CD4-positive, alpha-beta T cell treated with Interleukin-15 for 1 hour (primary cell): ENCODE measurements around the gene KIF3A.

Experiments
- DNase-seq: peaks from one replicate; pipeline ENCODE4 v3.0.0-alpha.2; 2020

The KIF3A gene

GRCh38 chr5:132675936-132676689, 61.2 kb downstream of the KIF3A start:
- DNase-seq: no peak

GRCh38 chr5:132674671-132675506, 62.5 kb downstream of the KIF3A start:
- DNase-seq: no peak

- no peak for DNase-seq
These were observed 63.3 kb downstream of the KIF3A start, which contains the start of gene IL4 for GRCh38 chr5:132673939-132674630. IL4 (plus strand) TSS chr5:132673989; CDS start chr5:132674051, 62 bp downstream.

- DNase-seq: no peak
These were observed 63.9 kb downstream of the KIF3A start for GRCh38 chr5:132673488-132673887.

DNA sequence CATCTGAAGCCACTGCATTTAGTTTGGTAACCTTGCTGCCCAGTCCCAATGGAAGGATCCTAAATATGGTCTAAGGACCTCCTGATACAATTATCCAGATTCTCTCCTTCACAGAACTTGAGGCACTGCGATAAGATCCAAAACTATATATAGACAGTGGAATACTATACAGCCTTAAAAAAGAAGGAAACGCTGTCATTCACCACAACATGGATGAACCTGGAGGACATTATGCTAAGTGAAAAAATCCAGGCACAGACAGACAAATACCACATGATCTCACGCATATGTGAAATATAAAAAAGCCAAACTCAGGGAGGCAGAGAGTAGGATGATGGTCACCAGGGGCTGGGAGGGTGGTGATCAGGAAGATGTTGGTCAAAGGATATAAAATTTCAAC, 66.3 kb downstream of the KIF3A start:
- DNase-seq: no peak

- DNase-seq: no peak
These were observed 67.1 kb downstream of the KIF3A start for GRCh38 chr5:132669966-132670882.

DNA sequence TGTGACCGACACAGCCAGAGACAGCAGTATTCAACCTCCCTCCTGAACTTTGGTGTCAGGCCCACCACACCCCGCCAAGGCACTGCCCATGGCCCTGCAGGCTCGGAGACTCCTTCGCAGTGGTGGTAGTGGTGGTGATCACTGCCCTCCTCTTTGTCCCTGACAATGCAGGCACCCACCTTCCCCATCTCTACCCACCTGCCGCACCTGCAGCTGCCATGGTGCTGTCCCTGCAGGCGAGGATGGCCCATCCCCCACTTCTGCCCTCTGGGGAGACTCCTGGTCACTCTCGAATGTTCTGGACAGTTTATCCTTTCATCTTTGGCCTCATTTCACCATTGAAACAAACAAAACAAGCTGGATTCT, 67.9 kb downstream of the KIF3A start:
- no peak for DNase-seq

DNA sequence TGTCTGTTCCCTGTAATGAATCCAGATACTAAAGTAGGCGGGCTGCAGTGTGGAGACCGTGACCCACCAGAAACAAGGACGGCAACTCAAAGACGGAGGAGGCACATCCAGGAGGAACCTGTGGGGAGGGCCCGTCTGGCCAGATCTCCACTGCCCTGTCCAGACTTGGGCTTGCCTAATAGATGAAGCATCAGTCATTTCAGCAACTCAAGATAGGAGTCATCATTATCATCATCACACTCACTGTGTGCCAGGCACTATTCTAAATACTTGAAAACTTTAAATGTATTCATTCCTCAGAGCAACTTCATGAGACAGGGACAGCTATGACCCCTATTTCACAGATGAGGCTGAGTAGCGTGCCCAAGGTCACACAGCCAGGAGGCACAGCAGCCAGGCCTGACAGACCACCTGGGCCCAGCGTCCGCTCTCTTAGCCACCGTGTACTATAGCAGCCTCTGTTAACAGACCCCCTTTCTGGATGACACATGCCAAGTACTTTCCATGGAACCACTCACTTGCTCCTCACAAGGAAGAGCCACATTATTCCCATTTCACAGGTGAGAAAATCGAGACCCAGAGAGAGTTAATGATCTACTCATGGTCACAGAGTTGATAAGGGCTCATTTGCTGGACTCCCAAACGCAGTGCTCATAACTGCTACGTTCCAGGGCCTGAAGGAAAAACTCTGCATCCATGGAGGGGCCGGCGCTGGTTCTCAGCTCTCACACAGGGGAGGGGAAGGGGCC, 68.5 kb downstream of the KIF3A start:
- no peak for DNase-seq

GRCh38 chr5:132667761-132668705, 69.3 kb downstream of the KIF3A start:
- DNase-seq: no peak

GRCh38 chr5:132667309-132667708, 70.0 kb downstream of the KIF3A start:
- no peak for DNase-seq

DNA sequence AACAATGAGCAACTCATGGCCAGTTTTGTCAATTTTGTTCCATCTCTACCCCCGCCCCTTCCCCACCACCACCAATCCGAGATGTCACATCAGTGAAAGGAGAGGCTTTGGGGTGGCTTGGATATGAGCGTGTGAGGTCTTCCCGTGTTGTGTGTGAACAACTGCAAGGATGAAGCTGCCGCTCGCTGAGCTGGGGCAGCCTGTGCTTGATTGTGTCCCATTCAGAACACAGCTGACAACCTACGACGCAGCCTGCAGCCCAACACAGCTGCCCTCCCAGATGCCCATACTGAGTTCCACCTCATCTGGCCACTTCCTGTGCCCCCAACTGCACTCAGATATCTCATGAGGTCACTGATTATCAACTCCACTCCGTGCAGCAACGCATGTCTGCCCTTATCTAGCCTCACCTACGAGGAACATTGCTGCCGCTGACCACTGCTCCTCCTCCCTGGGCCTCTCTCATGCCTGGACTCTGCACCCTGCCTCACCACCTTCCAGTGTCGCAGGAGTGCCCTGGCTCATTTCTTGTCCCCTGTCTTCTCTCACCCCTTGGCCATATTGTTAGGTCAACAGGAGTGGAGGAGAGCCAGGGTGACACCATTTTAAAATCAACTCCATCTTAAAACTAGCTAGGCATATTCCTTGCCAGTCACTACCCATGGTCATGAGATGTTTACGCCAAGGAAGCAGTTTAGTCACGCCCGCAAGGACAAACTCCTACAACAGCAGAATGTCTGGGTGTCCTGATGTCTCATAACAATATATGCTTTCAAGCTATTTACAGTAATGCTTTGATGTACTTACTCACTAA, 70.8 kb downstream of the KIF3A start:
- DNase-seq: peak; percentile 33

- no peak for DNase-seq
These were observed 71.7 kb downstream of the KIF3A start for GRCh38 chr5:132665574-132666080.

GRCh38 chr5:132664696-132665209, 72.6 kb downstream of the KIF3A start:
- DNase-seq: no peak

DNA sequence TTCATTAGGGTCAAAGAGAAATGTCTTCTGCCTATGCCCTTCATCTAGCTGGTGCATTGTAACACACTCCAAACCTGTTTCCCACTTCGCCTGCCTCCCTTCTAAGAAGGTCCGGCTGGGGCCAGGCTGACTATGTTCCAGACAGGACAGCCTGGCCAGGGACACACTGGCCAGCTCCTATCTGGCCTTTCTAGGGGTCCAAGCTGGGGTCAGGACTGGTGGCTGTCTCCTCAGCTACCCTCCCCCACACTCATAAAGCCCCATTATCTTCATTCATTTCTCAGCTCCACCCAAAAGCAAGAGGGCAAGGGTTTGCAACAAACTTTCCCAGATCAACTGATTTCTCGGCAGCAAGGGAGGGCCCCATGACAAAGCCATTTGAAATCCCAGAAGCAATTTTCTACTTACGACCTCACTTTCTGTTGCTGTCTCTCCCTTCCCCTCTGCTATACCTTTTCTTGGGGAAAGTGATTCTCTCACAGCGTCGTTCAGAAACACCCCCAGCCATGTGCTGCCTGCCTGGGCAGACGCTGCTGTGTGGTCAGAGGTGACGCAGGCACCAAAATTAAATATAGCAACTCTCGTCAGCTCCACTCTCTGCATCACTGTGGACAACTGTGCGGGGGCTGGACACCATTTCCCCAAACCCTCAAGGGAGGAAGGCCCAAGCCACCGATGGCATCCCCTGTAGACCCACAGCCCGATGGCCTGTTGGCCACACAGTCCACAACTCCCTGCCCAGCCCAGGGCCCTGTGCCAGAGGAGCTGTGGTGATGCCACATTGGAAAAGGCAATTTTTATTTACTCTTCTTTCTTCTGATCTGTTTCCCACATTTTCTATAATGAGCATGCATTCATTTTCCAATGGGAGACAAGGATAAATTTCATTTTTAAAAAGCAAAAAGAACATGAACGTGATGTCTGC, 73.3 kb downstream of the KIF3A start:
- no peak for DNase-seq

DNA sequence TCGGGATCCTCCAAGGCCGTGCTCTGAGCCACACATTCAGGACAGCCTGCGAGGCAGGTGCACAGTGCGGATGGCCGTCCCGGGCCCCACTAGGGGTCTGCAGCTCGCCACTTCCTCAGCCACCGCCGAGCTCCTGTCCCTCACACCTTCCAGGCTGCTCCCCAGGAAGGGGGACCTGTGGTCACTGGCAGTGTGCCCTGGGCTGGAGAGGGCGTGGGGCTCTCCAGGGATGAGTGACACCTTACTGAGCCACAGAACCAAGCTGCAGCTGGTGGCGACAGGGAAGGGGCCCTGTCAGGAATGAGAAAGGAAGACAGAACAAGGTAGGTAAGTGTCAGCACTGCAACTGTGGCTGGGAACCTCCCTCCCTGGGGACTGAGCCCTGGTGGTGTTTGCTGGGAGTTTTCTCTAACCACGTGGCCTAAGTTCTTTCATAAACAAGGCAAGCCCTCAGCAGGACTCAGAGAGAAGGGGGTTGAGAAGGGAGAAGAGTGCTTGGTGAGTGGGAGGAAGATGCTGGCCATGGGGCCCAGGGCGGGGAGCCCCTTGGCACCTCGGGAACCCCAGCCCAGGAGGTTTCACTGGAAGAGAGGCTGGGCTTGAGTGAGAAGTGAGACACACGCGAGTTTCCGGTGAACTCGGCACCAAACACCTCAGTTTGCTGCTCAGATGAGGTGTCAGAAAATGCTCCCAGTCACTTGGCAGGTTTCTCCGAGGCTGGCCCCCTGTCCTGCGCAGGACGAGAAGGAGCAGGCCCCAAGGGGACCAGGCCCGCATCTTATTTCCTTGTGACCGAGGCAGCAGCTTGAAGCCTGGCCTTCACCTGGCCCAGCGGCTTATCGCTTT, 74.2 kb downstream of the KIF3A start:
- DNase-seq: peak; percentile 27

GRCh38 chr5:132662004-132662401, 75.3 kb downstream of the KIF3A start:
- no peak for DNase-seq
